Tibial nerve (tissue), 4 donors: Measurements from ENCODE around the gene ATP8A1. TPM values are rescaled to one million over a fixed set of nuclear protein-coding genes. Genes with fewer than 3 reads are reported as not detected.
"Not testable (repeated sequence)": the region's sequence is repeated elsewhere in the genome, so short reads cannot be mapped to it uniquely, and the experiment has no call there.

Source experiments
- DNase-seq, 2 donors: peaks; one replicate each; pipeline ENCODE4 v3.0.0-alpha.2; 2019; ENCODE audit warnings: low spot score in 2 of 2
- H3K27ac ChIP-seq, 4 donors: fragments of 200-600 bp; sonication (generic) in 3 of 4; one replicate each; pipeline ENCODE4 v1.5.1; 2017 to 2019; ENCODE audit warnings: mild to moderate bottlenecking in 1 of 4
- H3K27me3 ChIP-seq, 2 donors: fragments of 200-600 bp; sonication (generic) in 1 of 2; one replicate each; pipeline versions ENCODE4 v1.5.1 to v1.6.0; 2017 to 2019
- H3K36me3 ChIP-seq, 3 donors: fragments of 200-600 bp; sonication (generic); one replicate each; pipeline ENCODE4 v1.5.1; 2018 to 2019
- H3K4me1 ChIP-seq, 4 donors: fragments of 200-600 bp; sonication (generic) in 3 of 4; one replicate each; pipeline ENCODE4 v1.5.1; 2017 to 2019
- H3K4me3 ChIP-seq, 4 donors: fragments of 200-600 bp; sonication (generic) in 3 of 4; one replicate each; pipeline ENCODE4 v1.5.1; 2017 to 2019; ENCODE audit warnings: mild to moderate bottlenecking in 1 of 4, moderate library complexity in 1 of 4
- H3K9me3 ChIP-seq, 4 donors: fragments of 200-600 bp; sonication (generic) in 3 of 4; one replicate each; pipeline ENCODE4 v1.5.1; 2017 to 2019
- CTCF ChIP-seq, 5 experiments: fragments of 200-600 bp in 3 of 5; fragments of 450-650 bp in 2 of 5; sonication (generic) in 3 of 5; IDR thresholded peaks; one replicate each; pipeline ENCODE4 v1.5.1; 2016 to 2019; ENCODE audit warnings: antibody characterized with exemption in 5 of 5, mild to moderate bottlenecking in 3 of 5, moderate library complexity in 2 of 5
- EP300 ChIP-seq, 2 donors: sonication (generic); formaldehyde crosslinking; IDR thresholded peaks; one replicate each; pipeline ENCODE4 v1.6.1; 2017; ENCODE audit warnings: antibody characterized with exemption in 2 of 2, mild to moderate bottlenecking in 1 of 2
- POLR2A ChIP-seq, 2 donors: fragments of 450-650 bp; IDR thresholded peaks; one replicate each; pipeline ENCODE4 v1.6.1; 2017; ENCODE audit warnings: antibody characterized with exemption in 2 of 2, mild to moderate bottlenecking in 2 of 2, moderate library complexity in 2 of 2
- WGBS, 2 donors: methylation state at CpG; one replicate each; pipeline ENCODE4 v1.1.5; 2018; 5-methylcytosine and 5-hydroxymethylcytosine counted together
- total RNA-seq, 4 donors: library from RNA; depleted of rRNA; stranded (reverse); fragments of >200 nt; gene quantifications; one replicate each; pipeline ENCODE4 v1.1.0, GENCODE V29; 2016

The ATP8A1 gene
- total RNA-seq, 4 donors from 2014 or later, result 57.9 to 79.7 (median 64.9) TPM

- peak overlapping the region; percentile 58 to 87 (median 79) for H3K4me3 ChIP-seq
- no peaks in the 10 kb centered on the region for H3K9me3 ChIP-seq
- H3K27ac ChIP-seq, result peak overlapping the region; percentile 82 to 91 (median 88)
- peak in 1 of 2 donors; percentile 20 for DNase-seq
- H3K36me3 ChIP-seq, result no peaks in the 10 kb centered on the region
- WGBS, 2 donors, result 1% methylated on average over 37 to 38 of the region's 39 CpGs
- H3K27me3 ChIP-seq, result no peaks in the 10 kb centered on the region
- H3K4me1 ChIP-seq, result peaks cover 0 to 38% (median 21%) of the 10 kb centered on the region in 4 donors
- no peak for TF ChIP-seq CTCF (IDR thresholded peaks at IDR 0.05)
- no peak for TF ChIP-seq POLR2A (IDR thresholded peaks at IDR 0.05)
- no peak for TF ChIP-seq EP300 (IDR thresholded peaks at IDR 0.05)
Observed at GRCh38 chr4:42655921-42656678, 805 bp downstream of the ATP8A1 start.

- no peaks in the 10 kb centered on the region for H3K36me3 ChIP-seq
- DNase-seq, result no peak
- H3K4me3 ChIP-seq, result peak overlapping the region; percentile 58 to 87 (median 79)
- no peaks in the 10 kb centered on the region for H3K27me3 ChIP-seq
- peaks cover 0 to 38% (median 21%) of the 10 kb centered on the region in 4 donors for H3K4me1 ChIP-seq
- H3K27ac ChIP-seq, result peak overlapping the region in 3 of 4 donors; percentile 86 to 91 (median 90)
- TF ChIP-seq EP300 (IDR thresholded peaks at IDR 0.05) (no peak), CTCF (IDR thresholded peaks at IDR 0.05) (no peak), POLR2A (IDR thresholded peaks at IDR 0.05) (no peak)
- H3K9me3 ChIP-seq, result no peaks in the 10 kb centered on the region
- WGBS, 2 donors, result 71 to 72% methylated on average over 1 of the region's 1 CpG
Observed at GRCh38 chr4:42655269-42655637, 1.7 kb downstream of the ATP8A1 start.

- peak in 1 of 2 donors; percentile 25 for TF ChIP-seq EP300 (IDR thresholded peaks at IDR 0.05)
- TF ChIP-seq POLR2A (IDR thresholded peaks at IDR 0.05), result no peak
- no peak for TF ChIP-seq CTCF (IDR thresholded peaks at IDR 0.05)
- DNase-seq, result peak in 1 of 2 donors; percentile 17
- H3K4me1 ChIP-seq, result peaks cover 0 to 38% (median 21%) of the 10 kb centered on the region in 4 donors
- H3K36me3 ChIP-seq, result no peaks in the 10 kb centered on the region
- H3K27me3 ChIP-seq, result no peaks in the 10 kb centered on the region
- peak overlapping the region in 3 of 4 donors; percentile 51 to 90 (median 86) for H3K27ac ChIP-seq
- no peaks in the 10 kb centered on the region for H3K9me3 ChIP-seq
- 45 to 53% methylated on average over 2 of the region's 2 CpGs for WGBS, 2 donors
- peak overlapping the region in 1 of 4 donors; percentile 87 for H3K4me3 ChIP-seq
Observed at GRCh38 chr4:42654631-42655268, 2.2 kb downstream of the ATP8A1 start.

- 68 to 77% methylated on average over 8 of the region's 8 CpGs for whole genome bisulfite sequencing, 2 donors
- Histone ChIP-seq H3K9me3 (no peaks in the 10 kb centered on the region), H3K36me3 (no peaks in the 10 kb centered on the region), H3K27ac (peak overlapping the region; percentile 34 to 90 (median 68)), H3K27me3 (no peaks in the 10 kb centered on the region), H3K4me3 (no peak overlapping the region), H3K4me1 (peaks cover 0 to 38% (median 21%) of the 10 kb centered on the region in 4 donors)
- TF ChIP-seq CTCF (IDR thresholded peaks at IDR 0.05), result no peak
- no peak for TF ChIP-seq EP300 (IDR thresholded peaks at IDR 0.05)
- TF ChIP-seq POLR2A (IDR thresholded peaks at IDR 0.05), result no peak
- no peak for DNase-seq
Observed at GRCh38 chr4:42653626-42654560, 3.0 kb downstream of the ATP8A1 start.

GRCh38 chr4:42652529-42653231 lies 4.2 kb downstream of the ATP8A1 start:
- not testable (repeated sequence) for H3K9me3 ChIP-seq, H3K27me3 ChIP-seq, H3K4me3 ChIP-seq, H3K36me3 ChIP-seq, H3K27ac ChIP-seq, DNase-seq
- 67% methylated on average over 10 of the region's 10 CpGs for WGBS, 2 donors
- peaks cover 0 to 26% (median 19%) of the 10 kb centered on the region in 4 donors for H3K4me1 ChIP-seq
